GM12865 (cell line): ENCODE measurements around the gene TGM5.
A peak's percentile ranks its signal among the peaks of the same experiment; 100 is the strongest.

Experiments
- DNase-seq: peaks from one replicate; pipeline ENCODE4 v3.0.0; 2010; ENCODE audit warnings: low read depth
- H3K4me3 ChIP-seq: 2 replicates; pipeline ENCODE4 v1.5.1; 2011; ENCODE audit warnings: mild to moderate bottlenecking, low read depth, low read length, control low read depth
- CTCF ChIP-seq: IDR thresholded peaks from 2 replicates; pipeline ENCODE4 v1.5.1; 2011; ENCODE audit warnings: low read length, control low read depth, low read depth, inconsistent platforms; ENCODE audit not compliant: insufficient read depth; ENCODE audit errors: missing control alignments

TGM5 gene

GRCh38 chr15:43186003-43186353 lies 80.8 kb downstream of the TGM5 start:
- H3K4me3 ChIP-seq = peak overlapping the region; percentile 76
- DNase-seq = no peak
- TF ChIP-seq CTCF = no peak

- peak within 1 kb of the TSS; percentile 76 for H3K4me3 ChIP-seq
- peak; percentile 55 for TF ChIP-seq CTCF
- DNase-seq = peak; percentile 97
Measured at GRCh38 chr15:43185157-43186002, 81.3 kb downstream of the TGM5 start, which contains the start of gene CCNDBP1. Gene CCNDBP1 (plus strand): TSS chr15:43185403. CDS start chr15:43185499, 96 bp downstream.

DNA sequence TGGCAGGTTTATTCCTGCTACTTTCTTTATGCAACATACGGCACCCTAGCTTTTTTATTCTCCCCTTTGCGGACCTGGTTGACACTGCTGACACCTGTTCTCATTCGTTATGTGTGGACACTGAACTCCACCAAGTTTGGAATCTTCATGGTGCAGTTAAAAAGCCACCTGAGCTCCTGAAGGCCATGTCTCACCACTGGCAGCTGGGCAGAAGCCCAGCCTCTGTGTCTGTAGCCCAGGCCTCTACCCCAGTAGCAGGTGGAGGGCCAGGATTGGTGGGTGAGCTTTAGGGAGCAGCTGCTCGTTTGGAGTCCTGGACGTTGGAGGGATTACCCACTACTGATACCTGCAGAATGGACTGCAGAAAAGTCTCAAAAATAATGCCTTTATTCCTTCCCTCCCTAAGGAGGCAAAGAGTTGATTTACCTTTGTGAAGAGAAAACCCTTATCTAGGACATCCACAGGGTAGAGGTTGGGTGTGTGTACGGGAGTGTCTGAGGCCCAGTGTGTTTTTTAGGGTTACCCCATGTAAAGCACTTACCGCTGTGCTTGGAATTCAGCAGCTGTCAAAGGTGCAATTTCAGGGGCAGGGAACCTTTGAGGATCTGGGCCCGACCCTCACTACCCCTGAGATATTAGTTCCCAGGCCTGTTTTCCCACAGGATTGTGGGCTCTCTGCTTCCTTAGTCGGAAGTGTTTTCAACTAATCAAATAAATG lies 82.2 kb downstream of the TGM5 start:
- no peak for TF ChIP-seq CTCF
- DNase-seq = no peak
- H3K4me3 ChIP-seq = no peak overlapping the region

DNA sequence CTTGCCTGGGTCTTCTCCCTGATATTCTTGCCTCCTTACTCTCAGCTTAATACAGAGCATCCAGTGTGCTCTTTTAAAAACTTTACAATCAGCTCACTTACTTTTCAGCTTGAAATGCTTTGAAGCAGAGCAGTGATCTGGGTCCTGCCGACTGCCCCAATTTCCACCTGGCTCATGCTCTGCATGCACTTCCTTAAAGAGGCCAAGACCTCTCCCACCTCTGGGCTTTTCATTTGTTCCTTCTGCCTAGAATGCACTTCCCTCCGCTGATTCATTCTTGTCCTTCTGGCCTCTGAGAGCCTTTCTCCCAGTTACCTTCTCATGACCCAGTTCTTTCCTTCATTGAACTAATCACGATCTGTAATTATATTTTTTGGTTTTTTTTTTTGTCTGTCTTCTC lies 83.5 kb downstream of the TGM5 start:
- no peak overlapping the region for H3K4me3 ChIP-seq
- no peak for TF ChIP-seq CTCF
- DNase-seq = no peak
